K562 (cell line): ENCODE measurements around the gene C13orf46. TPM values are rescaled to one million over a fixed set of nuclear protein-coding genes. Genes with fewer than 3 reads are reported as not detected.

Experiments
- ATF4 ChIP-seq: fragments of 450-650 bp; formaldehyde crosslinking; IDR thresholded peaks from 2 replicates; pipeline ENCODE4 v1.4.0; 2022; ENCODE audit warnings: mild to moderate bottlenecking, moderate library complexity
- CBFA2T3 ChIP-seq: fragments of 450-650 bp; IDR thresholded peaks from 2 replicates; pipeline ENCODE4 v1.6.1; 2017
- CREB3 ChIP-seq: fragments of 450-650 bp; conservative IDR thresholded peaks from 2 replicates; pipeline ENCODE4 v1.6.1; 2016; ENCODE audit warnings: missing genetic modification characterization, low read depth, mild to moderate bottlenecking, missing compliant biosample characterization, moderate library complexity
- CREM ChIP-seq: IDR thresholded peaks from 2 replicates; pipeline ENCODE4 v1.6.1; 2014; ENCODE audit warnings: antibody characterized with exemption, low read depth
- DDX20 ChIP-seq: fragments of 450-650 bp; IDR thresholded peaks from 2 replicates; pipeline ENCODE4 v1.6.1; 2016; ENCODE audit warnings: missing genetic modification characterization, low read depth, mild to moderate bottlenecking, missing compliant biosample characterization, moderate library complexity
- ESRRA ChIP-seq: fragments of 450-650 bp; IDR thresholded peaks from 2 replicates; pipeline ENCODE4 v1.6.1; 2014; ENCODE audit warnings: low read depth, mild to moderate bottlenecking, moderate library complexity, borderline replicate concordance
- GABPA ChIP-seq: fragments of 200-800 bp; sonication (Bioruptor generic); conservative IDR thresholded peaks from 2 replicates; pipeline ENCODE4 v1.6.1; 2016; ENCODE audit warnings: low read depth, missing genetic modification characterization, missing compliant biosample characterization
- MEF2D ChIP-seq: conservative IDR thresholded peaks from 2 replicates; pipeline ENCODE4 v1.6.1; 2016; ENCODE audit warnings: low read depth, missing genetic modification characterization, missing compliant biosample characterization
- NCOR1 ChIP-seq: fragments of 450-650 bp; IDR thresholded peaks from 2 replicates; pipeline ENCODE4 v1.6.1; 2016; ENCODE audit warnings: mild to moderate bottlenecking, moderate library complexity
- NELFE ChIP-seq: IDR thresholded peaks from 2 replicates; pipeline ENCODE4 v1.6.1; 2011; ENCODE audit warnings: mild to moderate bottlenecking; ENCODE audit not compliant: insufficient read depth, insufficient read length
- NFIC ChIP-seq: fragments of 450-650 bp; IDR thresholded peaks from 2 replicates; pipeline ENCODE4 v1.6.1; 2017; ENCODE audit warnings: mild to moderate bottlenecking, inconsistent platforms
- RB1 ChIP-seq: fragments of 450-650 bp; IDR thresholded peaks from 2 replicates; pipeline ENCODE4 v1.6.1; 2017; ENCODE audit warnings: low read depth, mild to moderate bottlenecking
- SMC3 ChIP-seq: conservative IDR thresholded peaks from 2 replicates; pipeline ENCODE4 v1.6.1; 2011; ENCODE audit warnings: low read depth, low read length, improper control_type of control experiment; ENCODE audit not compliant: insufficient read depth
- SP1 ChIP-seq: sonication (generic); formaldehyde crosslinking; IDR thresholded peaks from 2 replicates; pipeline ENCODE4 v1.8.1; 2022; ENCODE audit warnings: mild to moderate bottlenecking, missing genetic modification reagents
- SPI1 ChIP-seq: IDR thresholded peaks from 2 replicates; pipeline ENCODE4 v1.6.1; 2011; ENCODE audit warnings: low read depth, low read length, control low read depth, borderline replicate concordance
- UBTF ChIP-seq, 2 experiments: IDR thresholded peaks; 2 replicates each; pipeline ENCODE4 v1.6.1; 2012; ENCODE audit warnings: improper control_type of control experiment in 2 of 2, low read depth in 2 of 2, low read length in 2 of 2, borderline replicate concordance in 1 of 2
- VEZF1 ChIP-seq: fragments of 200-800 bp; sonication (Bioruptor generic); IDR thresholded peaks from 2 replicates; pipeline ENCODE4 v1.6.1; 2017; ENCODE audit warnings: missing genetic modification characterization, missing compliant biosample characterization
- ZKSCAN8 ChIP-seq: fragments of 200-800 bp; sonication (Bioruptor generic); IDR thresholded peaks from 2 replicates; pipeline ENCODE4 v1.6.1; 2016; ENCODE audit warnings: missing genetic modification characterization, missing compliant biosample characterization
- ZNF253 ChIP-seq: fragments of 250-450 bp; sonication (Bioruptor Pico); conservative IDR thresholded peaks from 2 replicates; pipeline ENCODE4 v1.6.1; 2021; ENCODE audit warnings: mild to moderate bottlenecking
- ZNF263 ChIP-seq: sonication (generic); formaldehyde crosslinking; IDR thresholded peaks from 2 replicates; pipeline ENCODE4 v1.8.0; 2022; ENCODE audit warnings: mild to moderate bottlenecking, missing genetic modification reagents, borderline replicate concordance
- ZNF449 ChIP-seq: fragments of 250-450 bp; sonication (Bioruptor Pico); IDR thresholded peaks from 2 replicates; pipeline ENCODE4 v1.8.0; 2022; ENCODE audit warnings: moderate library complexity, mild to moderate bottlenecking, inconsistent platforms
- polyA plus RNA-seq, 8 experiments: library from polyadenylated mRNA; depleted of rRNA in 4 of 8; stranded (reverse) in 5 of 8; unstranded in 3 of 8; fragments of >200 nt; fragmentation: Nextera tagmentation in 2 of 8; fragmentation: Illumina TruSeq in 1 of 8; extraction: Ambion mirVana in 2 of 8; extraction: Trizol in 1 of 8; gene quantifications; 2 replicates each; pipeline versions ENCODE4 v1.2.1 to v1.2.3, GENCODE V29; 2011 to 2014; ENCODE audit warnings: inconsistent platforms in 1 of 8, missing spikeins in 1 of 8
- total RNA-seq, 7 experiments: library from RNA; depleted of rRNA in 6 of 7; stranded (reverse); fragments of >200 nt in 6 of 7; fragmentation: Illumina TruSeq in 2 of 7; extraction: Trizol in 2 of 7; gene quantifications; 2 replicates each; pipeline versions ENCODE4 v1.2.1 to v1.2.3, GENCODE V29; 2011 to 2021; ENCODE audit warnings: low replicate concordance in 1 of 7

The C13orf46 gene
- total and polyA plus RNA-seq, 9 of the 15 experiments (the other 6 are each of a cell fraction or from before 2014, with no cell fraction given) = 0.04 to 0.24 (median 0.05) TPM; not detected in 4

- TF ChIP-seq UBTF (IDR thresholded peaks at IDR 0.05; ENCODE audit: borderline replicate concordance in 1 of 2, low read depth in 2 of 2, low read length in 2 of 2) (0 out of 4 replicates have a peak, but pooled peaks of 1 of the 2 experiments have one; percentile 6), GABPA (no peak), SP1 (CRISPR knock-in tag) (peak; percentile 51; the same call in 1 of the 2 replicates), RB1 (peak; percentile 45; the same call in 1 of the 2 replicates), ATF4 (CRISPR knock-in tag) (no peak), CREM (0 out of 2 replicates have a peak, but pooled peaks have one; percentile 16), ZNF253 (CRISPR knock-in tag) (no peak), ZNF263 (no peak; the same call in 1 of the 2 replicates), NCOR1 (no peak), VEZF1 (CRISPR knock-in tag) (peak; percentile 59; the same call in 1 of the 2 replicates), CREB3 (tag) (no peak), CBFA2T3 (no peak), MEF2D (no peak), NELFE (no peak), NFIC (no peak), ZNF449 (CRISPR knock-in tag) (no peak), ZKSCAN8 (CRISPR knock-in tag) (no peak), ESRRA (peak; percentile 71; the same call in 1 of the 2 replicates), DDX20 (tag) (no peak), SMC3 (peak; percentile 94), SPI1 (no peak)
Observed at GRCh38 chr13:113951246-113951999, 22.5 kb downstream of the C13orf46 start (continued).
